ENCODE results near the gene ZNF77. TPM values are rescaled to one million over a fixed set of nuclear protein-coding genes. Genes with fewer than 3 reads are reported as not detected.

ZNF77 gene
- polyA plus RNA-seq, 1 donor from 2014 or later = 13.0 TPM

DNA sequence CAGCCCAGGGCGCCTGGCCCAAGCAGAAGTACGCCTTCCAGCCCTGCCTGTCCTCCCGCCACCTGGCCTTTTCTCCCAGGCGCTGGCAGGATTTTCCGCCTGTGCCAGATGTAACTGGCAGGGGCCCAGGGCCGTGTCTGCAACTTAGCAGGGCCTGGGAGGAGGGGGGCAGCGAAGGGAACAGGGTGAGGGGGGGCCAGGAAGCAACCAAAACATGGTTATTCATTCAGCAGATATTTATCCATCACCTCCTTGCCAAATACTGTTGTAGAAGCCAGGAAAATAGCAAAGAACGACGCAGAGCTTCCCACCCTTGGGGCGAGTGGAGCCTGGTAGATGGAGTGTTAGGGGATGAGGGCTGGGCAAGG, 38.2 kb upstream of the ZNF77 start:
- Histone ChIP-seq H3F3A (ENCODE audit: insufficient read depth, low read length, poor library complexity, severe bottlenecking) (no peaks in the 10 kb centered on the region), H4K20me1 (ENCODE audit: insufficient read depth) (no peaks in the 10 kb centered on the region), H3K9me2 (ENCODE audit: insufficient read depth, low read length) (no peaks in the 10 kb centered on the region), H3K4me2 (ENCODE audit: low read length) (no peak overlapping the region), H3K9me3 (ENCODE audit: low read length) (no peaks in the 10 kb centered on the region), H2AFZ (ENCODE audit: low read depth, low read length) (no peak overlapping the region), H3K4me3 (ENCODE audit: low read length) (no peak overlapping the region), H3K27me3 (ENCODE audit: insufficient read depth, low read depth, low read length) (peaks cover 51% of the 10 kb centered on the region), H3K79me2 (replicated peaks; ENCODE audit: insufficient read depth, low read length) (no peaks in the 10 kb centered on the region), H3K27ac (ENCODE audit: low read length) (no peak overlapping the region), H3K9ac (ENCODE audit: low read length) (no peak overlapping the region), H3K36me3 (ENCODE audit: insufficient read depth, low read length) (no peaks in the 10 kb centered on the region)
- TF ChIP-seq TAF1 (IDR thresholded peaks at IDR 0.05; ENCODE audit: low read depth) (no peak), CTCF (IDR thresholded peaks at IDR 0.05; ENCODE audit: poor library complexity, severe bottlenecking) (no peak), SMC3 (conservative IDR thresholded peaks at IDR 0.05; ENCODE audit: poor library complexity) (no peak), MXI1 (conservative IDR thresholded peaks at IDR 0.05; ENCODE audit: poor library complexity, severe bottlenecking) (no peak), POLR2AphosphoS5 (IDR thresholded peaks at IDR 0.05) (no peak), EP300 (conservative IDR thresholded peaks at IDR 0.05; ENCODE audit: poor library complexity, severe bottlenecking) (no peak), EZH2 (IDR thresholded peaks at IDR 0.05; ENCODE audit: borderline replicate concordance, insufficient read depth, low read length, poor library complexity, severe bottlenecking) (no peak), RAD21 (conservative IDR thresholded peaks at IDR 0.05) (no peak)
- TF ChIP-seq, protein P1, sequence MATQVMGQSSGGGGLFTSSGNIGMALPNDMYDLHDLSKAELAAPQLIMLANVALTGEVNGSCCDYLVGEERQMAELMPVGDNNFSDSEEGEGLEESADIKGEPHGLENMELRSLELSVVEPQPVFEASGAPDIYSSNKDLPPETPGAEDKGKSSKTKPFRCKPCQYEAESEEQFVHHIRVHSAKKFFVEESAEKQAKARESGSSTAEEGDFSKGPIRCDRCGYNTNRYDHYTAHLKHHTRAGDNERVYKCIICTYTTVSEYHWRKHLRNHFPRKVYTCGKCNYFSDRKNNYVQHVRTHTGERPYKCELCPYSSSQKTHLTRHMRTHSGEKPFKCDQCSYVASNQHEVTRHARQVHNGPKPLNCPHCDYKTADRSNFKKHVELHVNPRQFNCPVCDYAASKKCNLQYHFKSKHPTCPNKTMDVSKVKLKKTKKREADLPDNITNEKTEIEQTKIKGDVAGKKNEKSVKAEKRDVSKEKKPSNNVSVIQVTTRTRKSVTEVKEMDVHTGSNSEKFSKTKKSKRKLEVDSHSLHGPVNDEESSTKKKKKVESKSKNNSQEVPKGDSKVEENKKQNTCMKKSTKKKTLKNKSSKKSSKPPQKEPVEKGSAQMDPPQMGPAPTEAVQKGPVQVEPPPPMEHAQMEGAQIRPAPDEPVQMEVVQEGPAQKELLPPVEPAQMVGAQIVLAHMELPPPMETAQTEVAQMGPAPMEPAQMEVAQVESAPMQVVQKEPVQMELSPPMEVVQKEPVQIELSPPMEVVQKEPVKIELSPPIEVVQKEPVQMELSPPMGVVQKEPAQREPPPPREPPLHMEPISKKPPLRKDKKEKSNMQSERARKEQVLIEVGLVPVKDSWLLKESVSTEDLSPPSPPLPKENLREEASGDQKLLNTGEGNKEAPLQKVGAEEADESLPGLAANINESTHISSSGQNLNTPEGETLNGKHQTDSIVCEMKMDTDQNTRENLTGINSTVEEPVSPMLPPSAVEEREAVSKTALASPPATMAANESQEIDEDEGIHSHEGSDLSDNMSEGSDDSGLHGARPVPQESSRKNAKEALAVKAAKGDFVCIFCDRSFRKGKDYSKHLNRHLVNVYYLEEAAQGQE (IDR thresholded peaks at IDR 0.05; ENCODE audit: borderline replicate concordance) = no peak

DNA sequence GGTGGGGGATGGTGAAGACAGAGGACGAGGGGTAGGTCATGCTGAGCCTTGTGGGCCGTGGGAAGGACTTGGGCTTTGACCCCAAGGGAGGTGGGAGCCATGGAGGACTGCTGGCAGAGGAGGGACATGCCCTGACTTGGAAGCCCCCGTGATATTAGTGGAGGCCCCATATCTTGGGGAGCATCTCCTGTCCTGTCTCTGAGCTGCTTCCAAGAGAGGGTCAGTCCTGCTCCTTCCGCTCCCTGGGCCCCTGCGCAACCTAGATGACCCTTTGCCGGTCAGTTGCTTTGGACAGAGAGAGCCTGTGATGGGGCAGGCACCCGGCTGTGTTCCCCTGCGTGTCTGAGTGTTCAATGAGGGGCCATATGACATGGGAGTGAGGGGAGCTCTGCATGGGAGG, 37.8 kb upstream of the ZNF77 start:
- H3K4me3 ChIP-seq (ENCODE audit: low read length) = no peak overlapping the region
- H4K20me1 ChIP-seq (ENCODE audit: insufficient read depth) = no peaks in the 10 kb centered on the region
- H3K9me2 ChIP-seq (ENCODE audit: insufficient read depth, low read length) = no peaks in the 10 kb centered on the region
- H3F3A ChIP-seq (ENCODE audit: insufficient read depth, low read length, poor library complexity, severe bottlenecking) = no peaks in the 10 kb centered on the region
- H3K9me3 ChIP-seq (ENCODE audit: low read length) = no peaks in the 10 kb centered on the region
- H3K27me3 ChIP-seq (ENCODE audit: insufficient read depth, low read depth, low read length) = peaks cover 52% of the 10 kb centered on the region
- no peak overlapping the region for H2AFZ ChIP-seq (ENCODE audit: low read depth, low read length)
- TF ChIP-seq RAD21 (conservative IDR thresholded peaks at IDR 0.05) = no peak
- TF ChIP-seq SMC3 (conservative IDR thresholded peaks at IDR 0.05; ENCODE audit: poor library complexity) = no peak
- no peak for TF ChIP-seq POLR2AphosphoS5 (IDR thresholded peaks at IDR 0.05)
- no peak overlapping the region for H3K9ac ChIP-seq (ENCODE audit: low read length)
- H3K27ac ChIP-seq (ENCODE audit: low read length) = no peak overlapping the region
- H3K79me2 ChIP-seq (replicated peaks; ENCODE audit: insufficient read depth, low read length) = no peaks in the 10 kb centered on the region
- no peak overlapping the region for H3K4me2 ChIP-seq (ENCODE audit: low read length)
- no peaks in the 10 kb centered on the region for H3K36me3 ChIP-seq (ENCODE audit: insufficient read depth, low read length)

DNA sequence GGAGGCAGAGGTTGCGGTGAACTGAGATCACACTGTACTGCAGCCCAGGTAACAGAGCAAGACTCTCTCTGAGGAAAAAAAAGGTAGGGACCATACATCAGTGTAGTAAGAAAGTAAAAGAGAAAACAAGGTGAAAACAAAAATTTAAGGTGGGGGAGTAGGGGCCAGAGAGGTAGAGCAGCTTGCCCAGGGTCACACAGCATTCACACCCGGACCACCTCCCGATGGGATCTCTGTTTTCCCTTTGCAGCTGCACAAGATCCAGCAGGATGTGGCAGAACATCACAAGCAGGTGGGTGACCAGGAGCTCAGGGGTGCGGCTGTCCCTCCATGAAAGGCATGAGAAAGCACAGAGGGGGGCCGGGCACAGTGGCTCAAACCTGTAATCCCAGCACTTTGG, 37.1 kb upstream of the ZNF77 start:
- Histone ChIP-seq H3K4me3 (ENCODE audit: low read length) (no peak overlapping the region), H3K4me2 (ENCODE audit: low read length) (no peak overlapping the region), H3F3A (ENCODE audit: insufficient read depth, low read length, poor library complexity, severe bottlenecking) (no peaks in the 10 kb centered on the region), H3K9ac (ENCODE audit: low read length) (no peak overlapping the region), H3K9me2 (ENCODE audit: insufficient read depth, low read length) (no peaks in the 10 kb centered on the region), H4K20me1 (ENCODE audit: insufficient read depth) (no peaks in the 10 kb centered on the region), H3K27me3 (ENCODE audit: insufficient read depth, low read depth, low read length) (peaks cover 53% of the 10 kb centered on the region), H3K9me3 (ENCODE audit: low read length) (no peaks in the 10 kb centered on the region), H3K27ac (ENCODE audit: low read length) (no peak overlapping the region), H2AFZ (ENCODE audit: low read depth, low read length) (no peak overlapping the region), H3K36me3 (ENCODE audit: insufficient read depth, low read length) (no peaks in the 10 kb centered on the region), H3K79me2 (replicated peaks; ENCODE audit: insufficient read depth, low read length) (no peaks in the 10 kb centered on the region)
- TF ChIP-seq RAD21 (conservative IDR thresholded peaks at IDR 0.05) (no peak), CTCF (IDR thresholded peaks at IDR 0.05; ENCODE audit: poor library complexity, severe bottlenecking) (no peak)
